KMS-11 (cell line): Measurements from ENCODE around the gene LMAN1L.

Experiments used
- H2AFZ ChIP-seq: fragments of 200-600 bp; sonication (generic); 2 replicates; pipeline ENCODE4 v1.6.1; 2016; ENCODE audit warnings: antibody characterized with exemption, mixed run types, low read depth
- H3K27ac ChIP-seq: fragments of 200-600 bp; sonication (generic); 2 replicates; pipeline ENCODE4 v1.6.1; 2016; ENCODE audit warnings: mild to moderate bottlenecking, mixed run types
- H3K27me3 ChIP-seq: fragments of 200-600 bp; sonication (generic); 2 replicates; pipeline ENCODE4 v1.6.1; 2017; ENCODE audit warnings: mild to moderate bottlenecking, low read depth, mixed run types, moderate library complexity; ENCODE audit not compliant: insufficient read depth
- H3K36me3 ChIP-seq: fragments of 200-600 bp; sonication (generic); 2 replicates; pipeline ENCODE4 v1.6.1; 2017; ENCODE audit warnings: mild to moderate bottlenecking, mixed run types; ENCODE audit not compliant: insufficient read depth
- H3K4me1 ChIP-seq: fragments of 200-600 bp; sonication (generic); 2 replicates; pipeline ENCODE4 v1.6.1; 2016; ENCODE audit warnings: mild to moderate bottlenecking, low read depth, mixed run types; ENCODE audit not compliant: poor library complexity, severe bottlenecking
- H3K4me2 ChIP-seq: fragments of 200-600 bp; sonication (generic); 2 replicates; pipeline ENCODE4 v1.7.0; 2016; ENCODE audit warnings: mild to moderate bottlenecking, mixed run types
- H3K4me3 ChIP-seq: fragments of 200-600 bp; sonication (generic); IDR thresholded peaks from 2 replicates; pipeline ENCODE4 v1.6.1; 2017; ENCODE audit warnings: low read depth, low read length, mixed read lengths; ENCODE audit not compliant: insufficient read depth
- H3K79me2 ChIP-seq: fragments of 200-600 bp; sonication (generic); 2 replicates; pipeline ENCODE4 v1.6.1; 2016; ENCODE audit warnings: low read depth, mixed run types; ENCODE audit not compliant: insufficient read depth
- H3K9ac ChIP-seq: fragments of 200-600 bp; sonication (generic); 2 replicates; pipeline ENCODE4 v1.6.1; 2016; ENCODE audit warnings: mild to moderate bottlenecking, mixed run types
- H4K20me1 ChIP-seq: fragments of 200-600 bp; sonication (generic); 2 replicates; pipeline ENCODE4 v1.6.1; 2016; ENCODE audit warnings: mild to moderate bottlenecking, mixed run types; ENCODE audit not compliant: insufficient read depth
- TF ChIP-seq, protein P1 (sequence below): fragments of 200-600 bp; sonication (generic); conservative IDR thresholded peaks from 2 replicates; pipeline ENCODE4 v1.6.1; 2017; ENCODE audit warnings: low read depth, mild to moderate bottlenecking, antibody characterized with exemption, low read length, moderate library complexity, mixed read lengths

Gene LMAN1L

GRCh38 chr15:74802862-74803447 lies 9.7 kb upstream of the LMAN1L start:
- H3K79me2 ChIP-seq, result peaks cover under 1% of the 10 kb centered on the region; the same call in 1 of the 2 replicates
- no peaks in the 10 kb centered on the region for H4K20me1 ChIP-seq
- no peak overlapping the region for H3K27ac ChIP-seq
- TF ChIP-seq, protein P1, sequence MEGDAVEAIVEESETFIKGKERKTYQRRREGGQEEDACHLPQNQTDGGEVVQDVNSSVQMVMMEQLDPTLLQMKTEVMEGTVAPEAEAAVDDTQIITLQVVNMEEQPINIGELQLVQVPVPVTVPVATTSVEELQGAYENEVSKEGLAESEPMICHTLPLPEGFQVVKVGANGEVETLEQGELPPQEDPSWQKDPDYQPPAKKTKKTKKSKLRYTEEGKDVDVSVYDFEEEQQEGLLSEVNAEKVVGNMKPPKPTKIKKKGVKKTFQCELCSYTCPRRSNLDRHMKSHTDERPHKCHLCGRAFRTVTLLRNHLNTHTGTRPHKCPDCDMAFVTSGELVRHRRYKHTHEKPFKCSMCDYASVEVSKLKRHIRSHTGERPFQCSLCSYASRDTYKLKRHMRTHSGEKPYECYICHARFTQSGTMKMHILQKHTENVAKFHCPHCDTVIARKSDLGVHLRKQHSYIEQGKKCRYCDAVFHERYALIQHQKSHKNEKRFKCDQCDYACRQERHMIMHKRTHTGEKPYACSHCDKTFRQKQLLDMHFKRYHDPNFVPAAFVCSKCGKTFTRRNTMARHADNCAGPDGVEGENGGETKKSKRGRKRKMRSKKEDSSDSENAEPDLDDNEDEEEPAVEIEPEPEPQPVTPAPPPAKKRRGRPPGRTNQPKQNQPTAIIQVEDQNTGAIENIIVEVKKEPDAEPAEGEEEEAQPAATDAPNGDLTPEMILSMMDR, result no peak
- H3K27me3 ChIP-seq, result no peaks in the 10 kb centered on the region
- no peak overlapping the region for H3K4me3 ChIP-seq
- H3K4me2 ChIP-seq, result no peak overlapping the region
- H3K9ac ChIP-seq, result no peak overlapping the region
- H3K4me1 ChIP-seq, result peaks cover 26% of the 10 kb centered on the region
- H3K36me3 ChIP-seq, result no peaks in the 10 kb centered on the region
- no peak overlapping the region for H2AFZ ChIP-seq

GRCh38 chr15:74804935-74805334 lies 7.7 kb upstream of the LMAN1L start:
- no peak overlapping the region for H3K4me2 ChIP-seq
- TF ChIP-seq, protein P1, result no peak
- no peaks in the 10 kb centered on the region for H3K79me2 ChIP-seq
- H3K9ac ChIP-seq, result no peak overlapping the region
- peaks cover 1% of the 10 kb centered on the region; the same call in 1 of the 2 replicates for H3K27me3 ChIP-seq
- no peaks in the 10 kb centered on the region for H3K36me3 ChIP-seq
- H3K4me1 ChIP-seq, result peaks cover 8% of the 10 kb centered on the region
- H4K20me1 ChIP-seq, result no peaks in the 10 kb centered on the region
- no peak overlapping the region for H3K4me3 ChIP-seq
- no peak overlapping the region for H3K27ac ChIP-seq
- no peak overlapping the region for H2AFZ ChIP-seq

DNA sequence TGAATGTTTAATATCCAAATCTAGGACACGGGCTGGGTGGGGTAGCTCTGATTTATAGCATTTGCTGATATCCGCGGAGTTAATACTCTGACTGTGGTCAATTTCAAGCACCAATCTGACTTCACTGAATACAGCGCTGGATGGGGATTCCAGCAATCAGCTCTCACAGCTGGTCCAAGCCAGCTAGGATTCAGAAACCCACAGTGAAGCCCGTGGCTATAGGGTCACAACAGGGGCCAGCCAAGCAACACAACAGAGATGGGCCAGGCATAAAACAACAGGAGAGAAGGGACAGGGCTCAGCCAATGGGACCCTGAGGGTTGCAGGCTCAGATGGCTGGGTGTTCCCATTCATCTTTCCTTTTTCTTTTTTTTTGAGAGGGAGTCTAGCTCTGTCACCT lies 5.4 kb upstream of the LMAN1L start:
- Histone ChIP-seq H3K79me2 (no peaks in the 10 kb centered on the region), H3K4me1 (no peaks in the 10 kb centered on the region), H3K36me3 (no peaks in the 10 kb centered on the region), H3K4me2 (no peak overlapping the region), H3K27ac (no peak overlapping the region), H2AFZ (no peak overlapping the region), H4K20me1 (no peaks in the 10 kb centered on the region), H3K27me3 (peaks cover 14% of the 10 kb centered on the region; the same call in 1 of the 2 replicates), H3K4me3 (no peak overlapping the region), H3K9ac (no peak overlapping the region)
- TF ChIP-seq, protein P1, result no peak

DNA sequence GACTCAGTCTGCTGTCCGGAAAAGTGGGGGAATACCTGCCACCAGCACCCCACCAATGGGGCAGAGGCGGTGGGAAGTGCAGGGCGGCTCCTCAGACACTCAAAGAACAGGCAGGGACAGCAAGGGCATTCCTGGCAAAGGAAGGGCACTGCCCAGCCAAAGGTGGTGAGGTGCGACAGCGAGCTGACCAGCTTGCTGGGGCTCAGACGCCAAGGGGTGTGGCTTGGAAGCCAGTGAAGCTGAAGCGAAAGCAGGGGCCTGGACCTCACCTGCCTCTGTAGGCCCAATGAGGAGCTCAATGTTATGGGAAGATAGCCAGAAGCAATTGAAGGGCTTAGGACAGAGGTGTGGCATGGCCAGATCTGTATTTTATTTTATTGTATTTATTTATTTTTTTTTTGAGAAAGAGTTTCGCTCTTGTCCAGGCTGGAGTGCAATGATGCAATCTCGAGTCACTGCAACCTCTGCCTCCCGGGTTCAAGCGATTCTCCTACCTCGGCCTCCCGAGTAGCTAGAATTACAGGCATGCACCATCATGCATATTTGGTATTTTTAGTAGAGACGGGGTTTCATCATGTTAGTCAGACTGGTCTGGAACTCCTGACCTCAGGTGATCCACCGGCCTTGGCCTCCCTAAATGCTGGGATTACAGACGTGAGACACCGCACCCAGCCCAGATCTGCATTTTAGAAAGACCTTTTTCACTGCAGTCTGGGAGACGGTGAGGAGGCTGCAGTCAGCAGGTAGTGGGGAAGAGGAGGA lies 4.4 kb upstream of the LMAN1L start:
- no peaks in the 10 kb centered on the region for H3K36me3 ChIP-seq
- H3K27me3 ChIP-seq, result peaks cover 16% of the 10 kb centered on the region; the same call in 1 of the 2 replicates
- no peaks in the 10 kb centered on the region for H3K4me1 ChIP-seq
- H3K27ac ChIP-seq, result no peak overlapping the region
- H3K4me2 ChIP-seq, result no peak overlapping the region
- H3K79me2 ChIP-seq, result no peaks in the 10 kb centered on the region
- TF ChIP-seq, protein P1, result no peak
- H4K20me1 ChIP-seq, result no peaks in the 10 kb centered on the region
- H2AFZ ChIP-seq, result no peak overlapping the region
- no peak overlapping the region for H3K9ac ChIP-seq
- no peak overlapping the region for H3K4me3 ChIP-seq
